HepG2 (cell line): ENCODE measurements around the gene PTPRD. TPM values are rescaled to one million over a fixed set of nuclear protein-coding genes. Genes with fewer than 3 reads are reported as not detected.

Experiments
- ATAC-seq: fragments of 200-7000 bp; cut with Tn5 transposase; 3 replicates; pipeline ENCODE4 v1.9.1; 2020; ENCODE audit warnings: mild to moderate bottlenecking, moderate library complexity
- BruUV-seq: library from RNA; stranded (reverse); fragments of 400-500 nt; replicated peaks from 2 replicates; lab custom pipeline; 2021; lab: Mats Ljungman, UMichigan
- CTCF ChIA-PET: fragments of 300-600 bp; formaldehyde crosslinking; extraction: SDS; loops from one replicate; lab custom pipeline; 2021; ENCODE audit warnings: low total read pairs, inconsistent platforms, low intra/inter-chr PET ratio; lab: Yijun Ruan, JAX
- POLR2A ChIA-PET: fragments of 350-600 bp; sonication (Branson Sonifier 250); formaldehyde crosslinking; loops from one replicate; lab custom pipeline; 2020; ENCODE audit warnings: antibody characterized with exemption, inconsistent platforms; lab: Yijun Ruan, JAX
- DNase-seq: peaks from one replicate; pipeline ENCODE4 v3.0.0-alpha.2; 2015; ENCODE audit warnings: low spot score
- FAIRE-seq: peaks from 3 replicates; lab custom pipeline; 2011; peaks lifted over from hg19 to GRCh38; lab: Jason Lieb, UNC
- H2AFZ ChIP-seq: one replicate; pipeline ENCODE4 v1.6.1; 2011; ENCODE audit warnings: low read length, inconsistent platforms
- H3K27ac ChIP-seq: fragments of 300-600 bp; 3 replicates; pipeline ENCODE4 v1.8.0; 2011; ENCODE audit warnings: mixed run types, mild to moderate bottlenecking, mixed read lengths, low read length, inconsistent platforms; ENCODE audit not compliant: insufficient read depth; ENCODE audit errors: extremely low read length
- H3K27me3 ChIP-seq, 2 experiments: fragments of 200-600 bp in 1 of 2; 2 replicates in 1 of 2; 3 replicates in 1 of 2; pipeline versions ENCODE4 v1.6.0 to v1.8.0; 2011; ENCODE audit warnings: low read length in 2 of 2, mild to moderate bottlenecking in 2 of 2, moderate library complexity in 2 of 2, inconsistent platforms in 1 of 2; ENCODE audit not compliant: insufficient read depth in 2 of 2, control insufficient read depth in 1 of 2
- H3K36me3 ChIP-seq, 2 experiments: fragments of 200-600 bp in 1 of 2; replicated peaks in 1 of 2; 2 replicates in 1 of 2; 3 replicates in 1 of 2; pipeline versions ENCODE4 v1.5.1 to v1.8.0; 2011; ENCODE audit warnings: low read length in 2 of 2, inconsistent platforms in 1 of 2; ENCODE audit not compliant: insufficient read depth in 2 of 2, control insufficient read depth in 1 of 2
- H3K4me1 ChIP-seq: 2 replicates; pipeline ENCODE4 v1.5.1; 2012; ENCODE audit warnings: low read length, inconsistent platforms; ENCODE audit not compliant: insufficient read depth
- H3K4me2 ChIP-seq: 2 replicates; pipeline ENCODE4 v1.6.0; 2011; ENCODE audit warnings: low read depth, low read length, inconsistent platforms
- H3K4me3 ChIP-seq, 3 experiments: fragments of 200-600 bp in 1 of 3; sonication (generic), shearing (Covaris generic) in 1 of 3; replicated peaks in 1 of 3; 2 replicates each; pipeline ENCODE4 v1.5.1; 2011 to 2016; ENCODE audit warnings: low read length in 3 of 3, inconsistent platforms in 2 of 3, low read depth in 2 of 3, mild to moderate bottlenecking in 2 of 3, control low read depth in 1 of 3, mixed read lengths in 1 of 3; ENCODE audit not compliant: insufficient read depth in 1 of 3
- H3K79me2 ChIP-seq: one replicate; pipeline ENCODE4 v1.6.1; 2011; ENCODE audit warnings: low read length, inconsistent platforms; ENCODE audit not compliant: insufficient read depth
- H3K9ac ChIP-seq: 2 replicates; pipeline ENCODE4 v1.6.0; 2011; ENCODE audit warnings: mild to moderate bottlenecking, low read depth, low read length, inconsistent platforms; ENCODE audit not compliant: insufficient read depth
- H3K9me3 ChIP-seq: 2 replicates; pipeline ENCODE4 v1.5.1; 2012; ENCODE audit warnings: mild to moderate bottlenecking, low read length
- H4K20me1 ChIP-seq: 2 replicates; pipeline ENCODE4 v1.6.0; 2011; ENCODE audit warnings: inconsistent platforms, mild to moderate bottlenecking, low read length, moderate library complexity; ENCODE audit not compliant: insufficient read depth
- CENPT ChIP-seq: sonication (generic); formaldehyde crosslinking; IDR thresholded peaks from 2 replicates; pipeline ENCODE4 v1.8.0; 2022; ENCODE audit warnings: low read depth, mild to moderate bottlenecking, moderate library complexity, missing genetic modification reagents
- MEF2D ChIP-seq: sonication (generic); formaldehyde crosslinking; IDR thresholded peaks from 2 replicates; pipeline ENCODE4 v1.5.1; 2020; ENCODE audit warnings: mild to moderate bottlenecking, missing genetic modification reagents
- MIER2 ChIP-seq: IDR thresholded peaks from 2 replicates; pipeline ENCODE4 v1.6.1; 2016; ENCODE audit warnings: missing biosample characterization, missing genetic modification reagents
- SALL2 ChIP-seq: sonication (generic); formaldehyde crosslinking; IDR thresholded peaks from 2 replicates; pipeline ENCODE4 v1.8.1; 2023; ENCODE audit warnings: mild to moderate bottlenecking, missing genetic modification reagents, inconsistent platforms
- ZBTB42 ChIP-seq: sonication (generic); formaldehyde crosslinking; IDR thresholded peaks from 2 replicates; pipeline ENCODE4 v1.5.0; 2020; ENCODE audit warnings: mild to moderate bottlenecking, missing genetic modification reagents
- WGBS: methylation state at CpG from one replicate; pipeline ENCODE4 v1.1.6; 2017; ENCODE audit warnings: low lambda C conversion rate; 5-methylcytosine and 5-hydroxymethylcytosine counted together
- in situ Hi-C: cut with HindIII; loops from 2 replicates; pipeline ENCODE4 v1.10.0; 2017; ENCODE audit warnings: low pct_unique_long_range_greater_than_20kb; ENCODE audit not compliant: extremely low pct_ligation_motif_present
- intact Hi-C: fragments of 100-400 bp; cut with micrococcal nuclease; formaldehyde crosslinking; loops from one replicate; pipeline ENCODE4 v1.10.0; 2022; ENCODE audit not compliant: unreplicated experiment
- polyA plus RNA-seq, 8 experiments: library from polyadenylated mRNA; depleted of rRNA in 3 of 8; stranded (reverse) in 7 of 8; unstranded in 1 of 8; fragments of >200 nt; fragmentation: Illumina TruSeq in 4 of 8; extraction: Trizol in 4 of 8; gene quantifications; 2 replicates each; pipeline versions ENCODE4 v1.2.1 to v1.2.3, GENCODE V29; 2011 to 2016; ENCODE audit warnings: low read depth in 4 of 8, missing spikeins in 1 of 8, mixed read lengths in 1 of 8; ENCODE audit not compliant: insufficient read depth in 1 of 8
- total RNA-seq, 5 experiments: library from RNA; depleted of rRNA; stranded (reverse); fragments of >200 nt; fragmentation: Illumina TruSeq; extraction: Trizol; gene quantifications; 2 replicates each; pipeline ENCODE4 v1.2.3, GENCODE V29; 2016; ENCODE audit warnings: low read depth in 1 of 5
- TF ChIP-seq, protein P1 (sequence below): sonication (generic); formaldehyde crosslinking; IDR thresholded peaks from 2 replicates; pipeline ENCODE4 v1.4.0; 2020; ENCODE audit warnings: mild to moderate bottlenecking, missing genetic modification reagents
- TF ChIP-seq, protein P2 (sequence below): sonication (generic); formaldehyde crosslinking; IDR thresholded peaks from 2 replicates; pipeline ENCODE4 v1.5.1; 2020; ENCODE audit warnings: missing genetic modification reagents, mild to moderate bottlenecking, borderline replicate concordance
- TF ChIP-seq, protein P3 (sequence below): sonication (generic); formaldehyde crosslinking; IDR thresholded peaks from 2 replicates; pipeline ENCODE4 v1.5.0; 2020; ENCODE audit warnings: mild to moderate bottlenecking, missing genetic modification reagents, borderline replicate concordance

PTPRD gene
- total and polyA plus RNA-seq, 2 of the 13 experiments (the other 11 are each of a cell fraction or from before 2014, with no cell fraction given) = 0.05 TPM; not detected in 1

DNA sequence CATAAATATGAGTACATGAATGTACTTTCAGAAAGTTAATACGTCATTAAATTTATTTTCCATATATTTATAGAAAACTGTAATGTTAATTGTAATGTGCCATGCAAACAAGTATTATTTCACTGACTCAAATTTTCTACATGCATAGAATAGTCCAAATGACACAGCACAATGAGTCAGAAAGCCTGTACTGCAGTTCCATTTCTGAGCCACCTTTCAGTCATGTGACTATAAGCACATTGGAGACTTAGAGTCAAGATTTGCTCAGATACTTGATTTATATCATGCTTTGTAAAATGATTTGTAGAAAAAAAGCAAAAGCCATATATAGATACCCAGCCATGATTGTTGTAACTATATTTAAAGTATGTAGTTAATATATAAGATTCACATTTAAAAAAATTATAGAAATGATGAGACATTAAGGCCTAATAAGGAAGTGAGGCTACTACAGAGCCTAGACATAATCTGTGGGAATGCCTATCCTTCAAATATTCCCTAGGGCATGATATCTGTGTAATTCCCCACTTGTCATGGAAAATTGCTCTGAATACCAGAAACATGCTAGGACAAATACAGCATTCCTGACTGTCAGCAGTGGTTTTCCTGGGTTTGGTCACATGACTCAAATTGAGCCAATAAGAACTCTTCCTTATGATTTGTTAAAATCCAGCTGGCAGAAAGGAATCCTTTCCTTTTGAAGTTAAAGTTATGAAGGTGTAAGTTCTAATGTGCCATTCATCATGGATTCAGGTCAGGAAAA is 50.0 kb downstream of the PTPRD start (continued):
- TF ChIP-seq, protein P1, sequence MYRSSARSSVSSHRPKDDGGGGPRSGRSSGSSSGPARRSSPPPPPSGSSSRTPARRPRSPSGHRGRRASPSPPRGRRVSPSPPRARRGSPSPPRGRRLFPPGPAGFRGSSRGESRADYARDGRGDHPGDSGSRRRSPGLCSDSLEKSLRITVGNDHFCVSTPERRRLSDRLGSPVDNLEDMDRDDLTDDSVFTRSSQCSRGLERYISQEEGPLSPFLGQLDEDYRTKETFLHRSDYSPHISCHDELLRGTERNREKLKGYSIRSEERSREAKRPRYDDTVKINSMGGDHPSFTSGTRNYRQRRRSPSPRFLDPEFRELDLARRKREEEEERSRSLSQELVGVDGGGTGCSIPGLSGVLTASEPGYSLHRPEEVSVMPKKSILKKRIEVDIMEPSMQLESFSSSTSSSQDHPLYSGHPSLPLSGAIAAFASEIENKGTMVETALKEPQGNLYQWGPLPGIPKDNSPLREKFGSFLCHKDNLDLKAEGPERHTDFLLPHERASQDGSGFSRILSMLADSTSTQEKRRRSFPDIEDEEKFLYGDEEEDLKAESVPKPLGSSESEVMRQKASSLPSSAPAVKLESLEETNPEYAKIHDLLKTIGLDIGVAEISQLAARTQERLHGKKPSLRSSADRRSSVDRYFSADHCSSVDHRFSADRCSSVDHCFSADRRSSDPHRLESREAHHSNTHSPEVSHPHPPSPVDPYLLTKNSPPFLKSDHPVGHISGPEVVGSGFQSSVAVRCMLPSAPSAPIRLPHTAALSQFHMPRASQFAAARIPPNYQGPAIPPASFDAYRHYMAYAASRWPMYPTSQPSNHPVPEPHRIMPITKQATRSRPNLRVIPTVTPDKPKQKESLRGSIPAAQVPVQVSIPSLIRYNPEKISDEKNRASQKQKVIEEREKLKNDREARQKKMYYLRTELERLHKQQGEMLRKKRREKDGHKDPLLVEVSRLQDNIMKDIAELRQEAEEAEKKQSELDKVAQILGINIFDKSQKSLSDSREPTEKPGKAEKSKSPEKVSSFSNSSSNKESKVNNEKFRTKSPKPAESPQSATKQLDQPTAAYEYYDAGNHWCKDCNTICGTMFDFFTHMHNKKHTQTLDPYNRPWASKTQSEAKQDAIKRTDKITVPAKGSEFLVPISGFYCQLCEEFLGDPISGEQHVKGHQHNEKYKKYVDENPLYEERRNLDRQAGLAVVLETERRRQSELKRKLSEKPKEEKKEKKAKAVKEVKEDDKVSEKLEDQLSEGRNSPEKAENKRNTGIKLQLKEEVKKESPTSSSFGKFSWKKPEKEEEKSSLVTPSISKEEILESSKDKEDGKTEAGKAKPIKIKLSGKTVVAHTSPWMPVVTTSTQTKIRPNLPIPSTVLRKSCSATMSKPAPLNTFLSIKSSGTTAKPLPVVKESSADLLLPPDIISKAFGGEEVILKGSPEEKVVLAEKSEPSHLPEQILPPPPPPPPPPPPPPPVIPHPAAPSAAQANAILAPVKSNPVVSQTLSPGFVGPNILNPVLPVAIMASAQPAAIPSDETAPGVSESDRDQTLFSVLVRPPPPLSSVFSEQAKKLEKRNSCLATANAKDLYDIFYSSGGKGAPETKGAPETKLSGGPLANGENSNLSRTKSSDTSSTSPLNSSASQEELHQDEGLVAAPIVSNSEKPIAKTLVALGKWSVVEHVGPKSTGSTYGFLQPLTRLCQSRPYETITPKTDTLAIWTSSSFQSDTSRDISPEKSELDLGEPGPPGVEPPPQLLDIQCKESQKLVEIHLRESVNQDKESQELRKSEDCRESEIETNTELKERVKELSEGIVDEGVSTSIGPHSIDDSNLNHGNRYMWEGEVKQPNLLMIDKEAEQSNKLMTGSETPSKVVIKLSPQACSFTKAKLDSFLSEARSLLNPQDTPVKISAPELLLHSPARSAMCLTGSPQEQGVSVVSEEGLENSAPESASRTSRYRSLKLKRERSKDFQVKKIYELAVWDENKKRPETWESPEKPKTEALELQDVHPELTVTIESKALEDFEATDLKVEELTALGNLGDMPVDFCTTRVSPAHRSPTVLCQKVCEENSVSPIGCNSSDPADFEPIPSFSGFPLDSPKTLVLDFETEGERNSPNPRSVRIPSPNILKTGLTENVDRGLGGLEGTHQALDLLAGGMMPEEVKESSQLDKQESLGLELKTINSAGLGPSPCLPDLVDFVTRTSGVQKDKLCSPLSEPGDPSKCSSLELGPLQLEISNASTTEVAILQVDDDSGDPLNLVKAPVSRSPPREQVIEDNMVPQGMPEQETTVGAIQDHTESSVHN = no peak
- TF ChIP-seq CENPT = no peak

DNA sequence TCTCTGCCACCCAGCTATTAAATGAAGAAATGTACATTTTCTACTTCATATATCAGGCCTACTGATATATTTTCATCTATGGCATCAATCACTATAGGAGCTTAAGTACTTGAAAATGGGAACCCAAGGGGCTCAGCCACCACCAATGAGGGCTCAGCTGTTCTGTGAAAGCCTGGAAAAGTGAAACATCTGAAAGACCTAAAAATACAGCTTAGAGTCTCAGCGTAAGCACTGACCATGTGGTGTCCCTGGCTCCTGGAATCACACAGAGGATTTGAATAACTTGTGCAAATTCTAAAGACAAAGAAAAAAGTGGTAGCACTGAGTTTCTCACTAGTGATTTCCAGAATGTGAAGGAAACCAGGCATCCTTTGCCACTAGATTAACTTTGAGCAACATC is 64.5 kb downstream of the PTPRD start:
- Histone ChIP-seq H4K20me1 (no peaks in the 10 kb centered on the region), H3K9ac (no peak overlapping the region), H3K27me3 (no peaks in the 10 kb centered on the region), H3K4me1 (no peaks in the 10 kb centered on the region), H3K4me3 (no peak overlapping the region), H3K79me2 (no peaks in the 10 kb centered on the region), H3K27ac (no peak overlapping the region), H3K4me2 (no peak overlapping the region), H3K9me3 (peaks cover 13% of the 10 kb centered on the region), H2AFZ (no peak overlapping the region), H3K36me3 (no peaks in the 10 kb centered on the region)
- WGBS = 0% methylated on average over 1 of the region's 1 CpG
- intact Hi-C loops = no loop called here
- CTCF ChIA-PET = no interaction called here
- in situ Hi-C loops = no loop called here
- DNase-seq = no peak
- ATAC-seq = no peak
- no peak for FAIRE-seq
- POLR2A ChIA-PET = no interaction called here
- BruUV-seq = no TSS peak
- TF ChIP-seq, protein P2, sequence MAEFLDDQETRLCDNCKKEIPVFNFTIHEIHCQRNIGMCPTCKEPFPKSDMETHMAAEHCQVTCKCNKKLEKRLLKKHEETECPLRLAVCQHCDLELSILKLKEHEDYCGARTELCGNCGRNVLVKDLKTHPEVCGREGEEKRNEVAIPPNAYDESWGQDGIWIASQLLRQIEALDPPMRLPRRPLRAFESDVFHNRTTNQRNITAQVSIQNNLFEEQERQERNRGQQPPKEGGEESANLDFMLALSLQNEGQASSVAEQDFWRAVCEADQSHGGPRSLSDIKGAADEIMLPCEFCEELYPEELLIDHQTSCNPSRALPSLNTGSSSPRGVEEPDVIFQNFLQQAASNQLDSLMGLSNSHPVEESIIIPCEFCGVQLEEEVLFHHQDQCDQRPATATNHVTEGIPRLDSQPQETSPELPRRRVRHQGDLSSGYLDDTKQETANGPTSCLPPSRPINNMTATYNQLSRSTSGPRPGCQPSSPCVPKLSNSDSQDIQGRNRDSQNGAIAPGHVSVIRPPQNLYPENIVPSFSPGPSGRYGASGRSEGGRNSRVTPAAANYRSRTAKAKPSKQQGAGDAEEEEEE = no peak
- TF ChIP-seq MEF2D = no peak
- no peak for TF ChIP-seq MIER2 (CRISPR knock-in tag)
- TF ChIP-seq SALL2 (CRISPR knock-in tag) = no peak
- TF ChIP-seq ZBTB42 (CRISPR knock-in tag) = no peak
- TF ChIP-seq, protein P3, sequence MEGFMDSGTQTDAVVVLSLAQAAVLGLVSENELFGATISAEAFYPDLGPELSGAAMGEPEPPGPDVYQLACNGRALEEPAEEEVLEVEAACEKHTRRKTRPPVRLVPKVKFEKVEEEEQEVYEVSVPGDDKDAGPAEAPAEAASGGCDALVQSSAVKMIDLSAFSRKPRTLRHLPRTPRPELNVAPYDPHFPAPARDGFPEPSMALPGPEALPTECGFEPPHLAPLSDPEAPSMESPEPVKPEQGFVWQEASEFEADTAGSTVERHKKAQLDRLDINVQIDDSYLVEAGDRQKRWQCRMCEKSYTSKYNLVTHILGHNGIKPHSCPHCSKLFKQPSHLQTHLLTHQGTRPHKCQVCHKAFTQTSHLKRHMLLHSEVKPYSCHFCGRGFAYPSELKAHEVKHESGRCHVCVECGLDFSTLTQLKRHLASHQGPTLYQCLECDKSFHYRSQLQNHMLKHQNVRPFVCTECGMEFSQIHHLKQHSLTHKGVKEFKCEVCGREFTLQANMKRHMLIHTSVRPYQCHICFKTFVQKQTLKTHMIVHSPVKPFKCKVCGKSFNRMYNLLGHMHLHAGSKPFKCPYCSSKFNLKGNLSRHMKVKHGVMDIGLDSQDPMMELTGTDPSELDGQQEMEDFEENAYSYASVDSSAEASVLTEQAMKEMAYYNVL (CRISPR knock-in tag) = no peak
